Astrocyte of the cerebellum (primary cell): ENCODE data around the gene HS3ST6.
"Not testable (repeated sequence)": the region's sequence is repeated elsewhere in the genome, so short reads cannot be mapped to it uniquely, and the experiment has no call there.

Experiments
- DNase-seq: peaks from one replicate; pipeline ENCODE4 v3.0.0-alpha.2; 2011; ENCODE audit warnings: low read depth
- H3K4me3 ChIP-seq: 2 replicates; pipeline ENCODE4 v1.5.1; 2011; ENCODE audit warnings: mild to moderate bottlenecking, low read depth, low read length, moderate library complexity
- in situ Hi-C: cut with HindIII; loops from 2 replicates; pipeline ENCODE4 v1.10.0; 2017; ENCODE audit warnings: low sequenced_read_pairs
- TF ChIP-seq, protein P1 (sequence below): IDR thresholded peaks from 2 replicates; pipeline ENCODE4 v1.5.1; 2012; ENCODE audit warnings: low read length, low read depth, moderate library complexity, mild to moderate bottlenecking; ENCODE audit errors: missing control alignments

HS3ST6 gene

DNA sequence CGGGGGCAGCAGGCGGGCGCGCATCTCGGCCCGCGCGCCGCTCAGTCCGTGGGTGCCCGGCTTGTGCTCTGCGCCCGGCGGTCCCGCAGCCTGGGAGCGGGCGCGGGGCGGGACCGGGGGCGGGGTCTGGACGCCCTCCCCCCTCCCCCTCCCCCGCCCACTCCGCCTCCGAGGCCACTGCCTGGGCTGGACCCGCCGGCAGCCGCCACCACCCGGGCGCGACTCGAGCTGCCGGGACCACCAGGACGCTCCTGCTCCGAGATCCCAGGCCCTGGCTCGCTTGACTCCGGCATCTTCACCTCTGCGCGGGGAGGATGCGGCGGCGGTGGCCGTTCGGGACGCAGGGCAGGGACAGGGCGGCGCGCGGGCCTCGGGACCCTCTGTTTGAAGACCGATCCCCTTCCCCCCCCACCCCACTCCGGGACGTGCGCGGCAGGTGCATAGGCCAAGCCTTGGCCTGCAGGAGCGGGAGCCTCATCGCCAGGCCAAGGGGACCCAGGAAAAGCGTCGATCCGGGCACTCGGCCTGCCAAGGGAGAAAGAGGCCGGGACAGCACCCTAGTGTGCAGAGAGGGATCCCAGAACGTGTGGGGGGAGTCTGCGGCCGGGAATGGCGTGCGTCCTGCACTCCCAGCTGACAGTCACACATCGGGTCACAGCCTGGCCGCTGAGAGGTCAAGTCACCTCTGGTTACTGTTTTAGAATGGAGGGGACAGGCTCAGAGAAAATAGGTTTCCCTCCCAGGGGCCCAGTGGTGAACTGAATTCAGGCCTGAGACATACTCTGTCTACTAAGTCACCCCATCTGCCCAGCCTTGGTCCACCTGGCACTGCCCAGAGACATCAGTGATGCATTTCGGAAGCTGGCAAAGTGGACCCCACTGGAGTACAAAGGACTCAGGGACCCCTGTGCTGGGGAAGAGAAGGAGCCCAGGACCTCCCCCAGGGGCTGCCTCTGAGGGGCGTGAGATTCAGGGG, at the start of gene HS3ST6:
TSS of gene HS3ST6 (minus strand) at position 65 of the 976 bp plus-strand sequence. CDS start 92 bp downstream, outside the sequence.
- TF ChIP-seq, protein P1, sequence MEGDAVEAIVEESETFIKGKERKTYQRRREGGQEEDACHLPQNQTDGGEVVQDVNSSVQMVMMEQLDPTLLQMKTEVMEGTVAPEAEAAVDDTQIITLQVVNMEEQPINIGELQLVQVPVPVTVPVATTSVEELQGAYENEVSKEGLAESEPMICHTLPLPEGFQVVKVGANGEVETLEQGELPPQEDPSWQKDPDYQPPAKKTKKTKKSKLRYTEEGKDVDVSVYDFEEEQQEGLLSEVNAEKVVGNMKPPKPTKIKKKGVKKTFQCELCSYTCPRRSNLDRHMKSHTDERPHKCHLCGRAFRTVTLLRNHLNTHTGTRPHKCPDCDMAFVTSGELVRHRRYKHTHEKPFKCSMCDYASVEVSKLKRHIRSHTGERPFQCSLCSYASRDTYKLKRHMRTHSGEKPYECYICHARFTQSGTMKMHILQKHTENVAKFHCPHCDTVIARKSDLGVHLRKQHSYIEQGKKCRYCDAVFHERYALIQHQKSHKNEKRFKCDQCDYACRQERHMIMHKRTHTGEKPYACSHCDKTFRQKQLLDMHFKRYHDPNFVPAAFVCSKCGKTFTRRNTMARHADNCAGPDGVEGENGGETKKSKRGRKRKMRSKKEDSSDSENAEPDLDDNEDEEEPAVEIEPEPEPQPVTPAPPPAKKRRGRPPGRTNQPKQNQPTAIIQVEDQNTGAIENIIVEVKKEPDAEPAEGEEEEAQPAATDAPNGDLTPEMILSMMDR = no peak
- in situ Hi-C loops = no loop called here
- no peak for DNase-seq
- H3K4me3 ChIP-seq = no peak within 1 kb of the TSS

DNA sequence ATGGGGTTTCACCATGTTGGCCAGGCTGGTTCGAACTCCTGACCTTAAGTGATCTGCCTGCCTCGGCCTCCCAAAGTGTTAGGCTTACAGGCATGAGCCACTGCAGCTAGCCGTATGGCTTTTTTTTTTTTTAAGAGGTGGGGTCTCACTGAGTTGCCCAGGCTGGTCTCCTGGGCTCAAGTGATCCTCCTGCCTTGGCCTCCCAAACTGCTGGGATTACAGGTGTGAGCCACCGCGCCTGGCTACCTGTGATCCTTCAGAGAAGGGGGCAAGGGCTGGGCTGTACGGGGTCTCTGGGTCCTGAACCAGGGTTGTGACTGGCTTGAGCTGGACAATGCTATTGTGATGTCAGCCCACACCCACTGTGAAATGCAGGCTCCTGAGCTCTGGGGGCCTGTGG, 48.2 kb upstream of the HS3ST6 start, which contains the start of gene RNF151:
TSS of gene RNF151 (plus strand) at position 397 of the 400 bp plus-strand sequence. CDS start 26 bp downstream, outside the sequence.
- TF ChIP-seq, protein P1 = no peak
- peak within 1 kb of the TSS; percentile 98 for H3K4me3 ChIP-seq
- in situ Hi-C loops = no loop called here
- DNase-seq = no peak

DNA sequence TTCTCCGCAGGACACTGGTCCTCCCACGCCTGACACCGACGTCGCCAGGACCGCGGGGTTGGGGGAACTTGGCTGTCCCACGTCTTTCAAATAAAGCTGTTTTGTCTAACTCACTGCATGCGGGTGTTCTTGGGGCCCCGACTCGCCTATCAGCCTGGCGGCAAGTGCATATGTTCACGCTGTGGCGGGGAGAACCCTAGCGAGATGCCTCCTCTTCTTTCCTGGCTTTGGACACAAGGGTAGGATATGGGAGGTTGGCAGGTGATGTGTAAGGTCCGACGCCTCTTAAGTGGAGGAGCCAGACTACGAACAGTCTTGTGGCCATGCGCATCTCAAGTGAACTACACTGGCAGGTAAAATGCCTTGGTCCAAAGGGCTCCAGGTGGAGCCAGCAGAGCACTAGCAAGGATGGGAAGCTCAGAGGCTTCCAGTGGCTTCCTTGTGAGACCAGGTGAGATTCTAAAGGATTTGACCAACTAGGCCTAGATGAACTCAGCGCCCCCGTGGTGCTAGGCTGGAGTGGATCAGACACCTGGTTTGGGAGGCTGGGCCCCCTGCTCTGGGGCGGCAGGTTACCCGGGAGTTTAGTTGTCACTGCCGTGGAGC, 47.3 kb upstream of the HS3ST6 start:
- DNase-seq = no peak
- in situ Hi-C loops = no loop called here
- peak overlapping the region; percentile 98 for H3K4me3 ChIP-seq
- TF ChIP-seq, protein P1 = no peak

DNA sequence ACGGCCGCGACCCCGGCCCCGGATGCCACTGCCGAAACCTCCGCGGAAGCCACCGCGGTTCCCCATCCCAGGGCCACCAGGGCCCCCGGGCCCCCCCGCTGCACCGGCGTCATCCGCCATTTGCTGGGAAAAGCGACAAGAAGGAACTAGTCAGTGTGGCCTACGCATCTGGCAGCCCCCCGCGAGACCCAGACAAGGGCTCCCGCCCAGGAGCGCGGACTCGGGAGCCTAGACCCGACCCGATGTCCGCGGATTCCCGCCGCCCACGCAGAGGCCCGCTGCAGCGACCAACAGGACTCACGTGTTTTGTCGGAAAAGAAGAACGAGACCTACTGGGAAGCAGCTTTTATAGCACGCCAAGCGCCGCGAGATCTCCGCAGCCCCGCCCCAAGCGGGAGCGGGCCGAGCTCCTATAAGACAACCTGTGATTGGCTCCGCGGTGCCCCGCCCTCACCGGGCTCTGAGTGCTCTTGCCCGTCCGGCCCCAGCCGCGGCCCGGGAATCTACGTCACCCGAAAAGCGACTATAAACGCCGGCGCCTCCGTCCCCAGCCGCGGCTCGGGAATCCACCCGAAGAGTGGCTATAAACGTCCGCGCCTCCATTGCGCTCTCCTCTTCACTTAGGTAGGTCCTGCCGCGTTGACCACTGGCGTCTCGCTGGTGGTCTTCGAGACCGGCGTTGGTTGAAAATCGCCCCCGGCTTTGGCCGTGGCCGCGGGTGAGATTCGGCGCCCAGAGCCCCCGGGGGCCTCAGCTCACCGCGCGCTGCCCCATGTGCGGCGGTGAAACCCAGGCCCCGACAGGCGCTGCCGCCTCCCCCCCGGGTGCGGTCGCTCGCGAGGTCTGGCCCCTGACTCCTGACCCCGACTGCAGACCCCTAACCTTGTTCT, 46.5 kb upstream of the HS3ST6 start, which contains the start of gene RPS2:
TSS of gene RPS2 (minus strand) at position 321 of the 890 bp plus-strand sequence. CDS start at position 120, 201 bp downstream.
- in situ Hi-C loops = no loop called here
- TF ChIP-seq, protein P1 = no peak
- H3K4me3 ChIP-seq = peak within 1 kb of the TSS; percentile 98
- DNase-seq = peak; percentile 97

DNA sequence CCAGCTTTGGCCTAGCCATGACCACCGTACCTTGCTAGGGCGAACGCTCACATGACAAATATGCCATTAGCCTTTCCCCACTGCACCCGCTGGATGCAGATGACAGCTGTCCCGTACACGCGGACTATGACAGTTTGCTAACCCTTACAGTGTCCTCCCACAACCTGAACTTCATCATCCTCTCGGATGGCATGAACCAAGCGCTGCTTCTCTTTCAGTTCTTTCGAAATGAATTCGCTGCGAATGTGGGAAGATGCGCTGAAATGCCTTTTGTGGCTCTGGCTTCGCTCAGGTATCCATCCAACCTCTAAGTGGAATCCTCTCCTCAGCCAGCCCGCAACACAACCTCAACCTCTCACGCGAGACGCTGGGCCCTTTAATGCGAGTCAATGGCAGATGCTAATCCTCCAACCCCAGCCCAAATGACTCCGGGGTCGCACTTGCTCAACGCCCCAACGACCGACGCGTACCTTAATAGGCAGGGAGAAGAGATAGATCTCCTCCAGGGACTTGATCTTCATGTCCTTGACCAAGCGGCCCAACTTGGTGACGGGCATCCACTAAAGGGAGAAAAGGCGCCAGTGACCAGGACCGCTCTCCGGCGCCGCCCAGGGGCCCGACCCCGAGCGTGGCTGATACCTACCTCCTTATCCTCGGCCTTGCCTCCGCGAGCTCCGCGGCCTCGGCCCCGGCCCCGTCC, 45.7 kb upstream of the HS3ST6 start:
- TF ChIP-seq, protein P1 = no peak
- in situ Hi-C loops = no loop called here
- no peak for DNase-seq
- H3K4me3 ChIP-seq = peak overlapping the region; percentile 98

DNA sequence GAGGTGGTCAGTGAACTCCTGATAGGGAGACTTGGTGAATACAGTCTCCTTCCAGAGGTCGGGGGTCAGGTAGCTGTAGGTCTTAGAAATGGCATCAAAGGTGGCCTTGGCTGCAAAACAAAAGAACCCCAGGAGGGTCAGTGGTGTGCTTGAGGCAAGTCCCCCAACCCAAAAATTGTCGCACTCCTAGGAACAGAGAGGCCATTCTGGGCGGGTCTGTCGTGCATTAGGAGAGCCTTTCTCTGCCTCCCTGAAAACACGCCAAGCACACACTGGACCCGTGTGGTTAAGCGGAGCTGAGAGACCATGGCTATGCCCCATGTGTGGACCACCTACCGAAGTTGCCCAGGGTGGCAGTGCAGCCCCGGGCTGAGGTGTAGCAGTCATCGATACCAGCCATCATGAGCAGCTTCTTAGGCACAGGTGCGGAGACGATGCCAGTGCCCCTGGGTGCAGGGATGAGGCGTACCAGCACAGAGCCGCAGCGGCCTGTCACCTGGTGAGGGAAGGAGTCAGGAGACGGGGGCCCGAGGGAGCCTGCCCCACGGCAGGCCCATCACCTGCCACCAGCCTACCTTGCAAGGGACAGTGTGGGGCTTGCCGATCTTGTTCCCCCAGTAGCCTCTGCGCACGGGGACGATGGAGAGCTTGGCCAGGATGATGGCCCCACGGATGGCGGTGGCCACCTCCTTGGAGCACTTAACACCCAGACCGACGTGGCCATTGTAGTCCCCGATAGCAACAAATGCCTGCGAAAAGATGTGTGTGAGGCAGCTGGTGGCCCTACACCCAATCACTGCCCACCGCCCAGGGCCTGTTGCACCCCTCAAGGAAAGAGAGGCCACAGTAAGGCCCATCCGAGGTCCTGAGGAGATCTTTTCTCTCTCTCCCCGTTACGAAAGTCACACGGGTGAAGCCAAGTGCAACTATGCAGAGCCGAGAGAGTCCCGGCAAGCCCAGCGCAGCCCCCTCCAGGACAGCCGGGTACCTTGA, 44.2 kb upstream of the HS3ST6 start:
- DNase-seq, in situ Hi-C loops: not testable (repeated sequence)
- H3K4me3 ChIP-seq = peak overlapping the region; percentile 98
